HCT116 (cell line): ENCODE results near the gene AADACL4. TPM values are rescaled to one million over a fixed set of nuclear protein-coding genes. Genes with fewer than 3 reads are reported as not detected.

Source experiments
- ATAC-seq: fragments of 200-7000 bp; cut with Tn5 transposase; 2 replicates; pipeline ENCODE4 v1.9.1; 2020; ENCODE audit warnings: mild to moderate bottlenecking, moderate library complexity
- BruUV-seq: library from RNA; stranded (reverse); fragments of 400-500 nt; replicated peaks from 2 replicates; lab custom pipeline; 2021; lab: Mats Ljungman, UMichigan
- CTCF ChIA-PET: fragments of 300-600 bp; sonication (Branson Sonifier 250); formaldehyde crosslinking; loops from one replicate; lab custom pipeline; 2021; ENCODE audit warnings: antibody characterized with exemption; lab: Charles Lee
- POLR2A ChIA-PET: fragments of 300-600, 350-600 bp; sonication (Branson Sonifier 250); formaldehyde crosslinking; loops from one replicate; lab custom pipeline; 2021; ENCODE audit warnings: antibody characterized with exemption; lab: Charles Lee
- RAD21 ChIA-PET, 2 experiments: fragments of 300-600 bp; sonication (Branson Sonifier 250); formaldehyde crosslinking; loops; one replicate each; lab custom pipeline; 2023; ENCODE audit warnings: low total read pairs in 2 of 2; ENCODE audit not compliant: uncharacterized antibody in 2 of 2, unreplicated experiment in 2 of 2, low non-redundant PET in 1 of 2; lab: Charles Lee
- DNase-seq: peaks from one replicate; pipeline ENCODE4 v3.0.0-alpha.2; 2010; ENCODE audit warnings: low read depth, low spot score
- H2AFZ ChIP-seq: fragments of 200-600 bp; shearing (Covaris generic), sonication (generic); 2 replicates; pipeline ENCODE4 v1.6.1; 2017; ENCODE audit warnings: low read depth, mixed run types, mixed read lengths, antibody characterized with exemption, low read length; ENCODE audit not compliant: poor library complexity, severe bottlenecking
- H3K27ac ChIP-seq: 2 replicates; pipeline ENCODE4 v1.5.1; 2012; ENCODE audit warnings: low read depth, low read length
- H3K27me3 ChIP-seq: fragments of 200-600 bp; sonication (generic); 2 replicates; pipeline ENCODE4 v1.6.1; 2016; ENCODE audit warnings: mixed run types, low read length, mixed read lengths; ENCODE audit not compliant: insufficient read depth
- H3K36me3 ChIP-seq, 2 experiments: fragments of 200-500 bp in 1 of 2; fragments of 200-600 bp in 1 of 2; sonication (Bioruptor generic) in 1 of 2; sonication (generic) in 1 of 2; 2 replicates each; pipeline versions ENCODE4 v1.5.1 to v1.6.1; 2014 to 2016; ENCODE audit warnings: low read length in 2 of 2, inconsistent platforms in 1 of 2, mixed read lengths in 1 of 2, mixed run types in 1 of 2; ENCODE audit not compliant: insufficient read depth in 2 of 2, control insufficient read depth in 1 of 2
- H3K4me1 ChIP-seq, 2 experiments: fragments of 200-600 bp in 1 of 2; sonication (generic) in 1 of 2; 2 replicates each; pipeline versions ENCODE4 v1.5.1 to v1.6.1; 2012 to 2017; ENCODE audit warnings: low read length in 2 of 2, inconsistent platforms in 1 of 2, mild to moderate bottlenecking in 1 of 2, mixed read lengths in 1 of 2, mixed run types in 1 of 2, moderate library complexity in 1 of 2; ENCODE audit not compliant: insufficient read depth in 2 of 2, control insufficient read depth in 1 of 2
- H3K4me2 ChIP-seq: fragments of 200-600 bp; sonication (generic); 2 replicates; pipeline ENCODE4 v1.6.1; 2017; ENCODE audit warnings: mixed run types, low read length, mixed read lengths
- H3K4me3 ChIP-seq, 2 experiments: fragments of 200-600 bp in 1 of 2; sonication (generic) in 1 of 2; replicated peaks in 1 of 2; 2 replicates each; pipeline ENCODE4 v1.5.1; 2011 to 2016; ENCODE audit warnings: low read length in 2 of 2, control low read depth in 1 of 2, low read depth in 1 of 2, mild to moderate bottlenecking in 1 of 2, mixed read lengths in 1 of 2, mixed run types in 1 of 2
- H3K79me2 ChIP-seq: fragments of 200-600 bp; sonication (generic); 2 replicates; pipeline ENCODE4 v1.6.1; 2017; ENCODE audit warnings: mild to moderate bottlenecking, mixed run types, low read length, moderate library complexity, mixed read lengths; ENCODE audit not compliant: insufficient read depth
- H3K9ac ChIP-seq: fragments of 200-600 bp; sonication (generic); 2 replicates; pipeline ENCODE4 v1.6.1; 2016; ENCODE audit warnings: low read length, mixed read lengths
- H3K9me2 ChIP-seq: fragments of 200-600 bp; sonication (generic), shearing (Covaris generic); 2 replicates; pipeline ENCODE4 v1.6.1; 2017; ENCODE audit warnings: mixed run types, mild to moderate bottlenecking, moderate library complexity; ENCODE audit not compliant: insufficient read depth
- H3K9me3 ChIP-seq, 2 experiments: fragments of 200-500 bp in 1 of 2; fragments of 200-600 bp in 1 of 2; sonication (Bioruptor generic) in 1 of 2; sonication (generic) in 1 of 2; 2 replicates each; pipeline ENCODE4 v1.6.1; 2014 to 2017; ENCODE audit warnings: low read length in 2 of 2, mixed read lengths in 2 of 2, inconsistent platforms in 1 of 2, low read depth in 1 of 2, mild to moderate bottlenecking in 1 of 2, mixed run types in 1 of 2, moderate library complexity in 1 of 2; ENCODE audit not compliant: control insufficient read depth in 1 of 2, insufficient read depth in 1 of 2
- H4K20me1 ChIP-seq: fragments of 200-600 bp; sonication (generic), shearing (Covaris generic); 2 replicates; pipeline ENCODE4 v1.6.1; 2017; ENCODE audit warnings: mixed run types, mild to moderate bottlenecking, moderate library complexity; ENCODE audit not compliant: insufficient read depth
- POLR2AphosphoS5 ChIP-seq: IDR thresholded peaks from 2 replicates; pipeline ENCODE4 v1.6.1; 2011; ENCODE audit warnings: mild to moderate bottlenecking, low read depth, low read length, moderate library complexity
- YY1 ChIP-seq: IDR thresholded peaks from 2 replicates; pipeline ENCODE4 v1.6.1; 2011; ENCODE audit warnings: low read length, low read depth, moderate library complexity, mild to moderate bottlenecking; ENCODE audit not compliant: insufficient replicate concordance; ENCODE audit errors: extremely low read depth
- ZBTB33 ChIP-seq: IDR thresholded peaks from 2 replicates; pipeline ENCODE4 v1.6.1; 2011; ENCODE audit warnings: mild to moderate bottlenecking, low read length, moderate library complexity; ENCODE audit not compliant: insufficient replicate concordance; ENCODE audit errors: extremely low read depth
- ZNF274 ChIP-seq: fragments of 200-500 bp; sonication (Bioruptor generic); IDR thresholded peaks from 2 replicates; pipeline ENCODE4 v1.6.1; 2014; ENCODE audit warnings: mild to moderate bottlenecking, low read depth, low read length, inconsistent platforms
- intact Hi-C: fragments of 100-400 bp; cut with micrococcal nuclease; formaldehyde crosslinking; loops from 2 replicates; pipeline ENCODE4 v1.10.0; 2022
- total RNA-seq: library from RNA; stranded (reverse); gene quantifications from one replicate; pipeline ENCODE4 v1.2.1, GENCODE V29; 2021; ENCODE audit not compliant: unreplicated experiment

Gene AADACL4
- total RNA-seq, 1 experiment from 2014 or later, result not detected

GRCh38 chr1:12709091-12709491 is 65.2 kb downstream of the AADACL4 start:
- no peak overlapping the region for H3K4me3 ChIP-seq
- CTCF ChIA-PET, result no interaction called here
- no peaks in the 10 kb centered on the region for H3K79me2 ChIP-seq
- no peak for ATAC-seq
- no peaks in the 10 kb centered on the region for H3K9me3 ChIP-seq
- H3K27ac ChIP-seq, result no peak overlapping the region
- no peak overlapping the region for H3K4me2 ChIP-seq
- POLR2A ChIA-PET, result no interaction called here
- H4K20me1 ChIP-seq, result no peaks in the 10 kb centered on the region
- H3K4me1 ChIP-seq, result no peaks in the 10 kb centered on the region
- H3K36me3 ChIP-seq, result no peaks in the 10 kb centered on the region
- no peak for DNase-seq
- H2AFZ ChIP-seq, result no peak overlapping the region
- RAD21 ChIA-PET, result no interaction called here
- no peak overlapping the region for H3K9ac ChIP-seq
- no peak for TF ChIP-seq ZNF274
- TF ChIP-seq YY1, result no peak
- no peak for TF ChIP-seq POLR2AphosphoS5
- TF ChIP-seq, all 23 proteins: peak for 0
- H3K9me2 ChIP-seq, result no peaks in the 10 kb centered on the region
- BruUV-seq, result no TSS peak
- no peaks in the 10 kb centered on the region for H3K27me3 ChIP-seq
- intact Hi-C loops, result no loop called here

- CTCF ChIA-PET, result no interaction called here
- no peak overlapping the region for H3K27ac ChIP-seq
- H3K4me3 ChIP-seq, result no peak overlapping the region
- no peaks in the 10 kb centered on the region for H3K36me3 ChIP-seq
- no peak for TF ChIP-seq ZBTB33
- TF ChIP-seq, all 23 proteins: peak for 0
- Histone ChIP-seq H3K9me2 (no peaks in the 10 kb centered on the region), H3K4me1 (no peaks in the 10 kb centered on the region), H3K79me2 (no peaks in the 10 kb centered on the region), H3K27me3 (no peaks in the 10 kb centered on the region), H3K9me3 (no peaks in the 10 kb centered on the region), H3K4me2 (no peak overlapping the region), H4K20me1 (no peaks in the 10 kb centered on the region), H2AFZ (no peak overlapping the region), H3K9ac (no peak overlapping the region)
- DNase-seq, result no peak
- no TSS peak for BruUV-seq
- ATAC-seq, result no peak
- ChIA-PET POLR2A (no interaction called here), RAD21 (no interaction called here)
- intact Hi-C loops, result no loop called here
Measured at GRCh38 chr1:12709696-12710095, 65.8 kb downstream of the AADACL4 start.
